MM.1S (cell line): ENCODE results near the gene DUSP1.

Experiments used
- DNase-seq: peaks from one replicate; pipeline ENCODE4 v3.0.0-alpha.2; 2015
- H2AFZ ChIP-seq: fragments of 300-600 bp; sonication (generic); 2 replicates; pipeline ENCODE4 v1.6.0; 2016; ENCODE audit warnings: antibody characterized with exemption, low read length
- H3F3A ChIP-seq: fragments of 300-600 bp; sonication (generic); 2 replicates; pipeline ENCODE4 v1.6.1; 2016; ENCODE audit warnings: mild to moderate bottlenecking, antibody characterized with exemption, low read length, moderate library complexity, mixed read lengths; ENCODE audit not compliant: insufficient read depth
- H3K27ac ChIP-seq: fragments of 300-600 bp; sonication (generic); 2 replicates; pipeline ENCODE4 v1.5.1; 2016; ENCODE audit warnings: mild to moderate bottlenecking, low read length
- H3K27me3 ChIP-seq: fragments of 300-600 bp; sonication (generic); replicated peaks from 2 replicates; pipeline ENCODE4 v1.6.0; 2016; ENCODE audit warnings: low read length; ENCODE audit not compliant: insufficient read depth
- H3K36me3 ChIP-seq: fragments of 300-600 bp; sonication (generic); replicated peaks from 2 replicates; pipeline ENCODE4 v1.6.1; 2016; ENCODE audit warnings: mild to moderate bottlenecking, low read length, mixed read lengths; ENCODE audit not compliant: insufficient read depth
- H3K4me1 ChIP-seq: fragments of 300-600 bp; sonication (generic); 2 replicates; pipeline ENCODE4 v1.6.1; 2016; ENCODE audit warnings: low read length, mixed read lengths
- H3K4me2 ChIP-seq: fragments of 300-600 bp; sonication (generic); 2 replicates; pipeline ENCODE4 v1.6.0; 2016; ENCODE audit warnings: low read depth, low read length
- H3K4me3 ChIP-seq: fragments of 300-600 bp; sonication (generic); 2 replicates; pipeline ENCODE4 v1.5.1; 2016; ENCODE audit warnings: low read length, mixed read lengths
- H3K79me2 ChIP-seq: fragments of 300-600 bp; sonication (generic); 2 replicates; pipeline ENCODE4 v1.6.1; 2016; ENCODE audit warnings: mixed run types, low read length, mixed read lengths
- H3K9ac ChIP-seq: fragments of 300-600 bp; sonication (generic); 2 replicates; pipeline ENCODE4 v1.6.1; 2016; ENCODE audit warnings: low read length, mixed read lengths
- H3K9me2 ChIP-seq: fragments of 300-600 bp; sonication (generic); replicated peaks from 2 replicates; pipeline ENCODE4 v1.6.1; 2016; ENCODE audit warnings: mild to moderate bottlenecking, low read length, mixed read lengths; ENCODE audit not compliant: insufficient read depth
- H3K9me3 ChIP-seq: fragments of 300-600 bp; sonication (generic); replicated peaks from 2 replicates; pipeline ENCODE4 v1.6.1; 2016; ENCODE audit warnings: mild to moderate bottlenecking, low read length, mixed read lengths; ENCODE audit not compliant: insufficient read depth
- H4K20me1 ChIP-seq: fragments of 300-600 bp; sonication (generic); 2 replicates; pipeline ENCODE4 v1.6.1; 2016; ENCODE audit warnings: mild to moderate bottlenecking, low read length, moderate library complexity, mixed read lengths; ENCODE audit not compliant: insufficient read depth
- CTCF ChIP-seq: fragments of 300-600 bp; sonication (generic); IDR thresholded peaks from 2 replicates; pipeline ENCODE4 v1.5.1; 2016; ENCODE audit warnings: antibody characterized with exemption, low read length, mixed read lengths
- EZH2 ChIP-seq: fragments of 300-600 bp; sonication (generic); optimal IDR thresholded peaks from 2 replicates; pipeline ENCODE3; 2017; ENCODE audit warnings: low read depth, mild to moderate bottlenecking, antibody characterized with exemption, low read length, mixed read lengths
- EZH2phosphoT487 ChIP-seq: fragments of 300-600 bp; sonication (generic); IDR thresholded peaks from 2 replicates; pipeline ENCODE4 v1.6.1; 2018; ENCODE audit warnings: antibody characterized with exemption, low read length

DUSP1 gene

GRCh38 chr5:172775326-172776234 is 4.6 kb upstream of the DUSP1 start:
- no peak overlapping the region for H3K4me3 ChIP-seq

GRCh38 chr5:172774561-172775315 is 3.7 kb upstream of the DUSP1 start:
- no peak overlapping the region for H3K4me2 ChIP-seq
- H3F3A ChIP-seq: peaks cover 15% of the 10 kb centered on the region
- peaks cover 7% of the 10 kb centered on the region for H3K79me2 ChIP-seq
- no peak overlapping the region for H3K4me3 ChIP-seq
- no peaks in the 10 kb centered on the region for H3K9me2 ChIP-seq
- DNase-seq: no peak
- no peaks in the 10 kb centered on the region for H3K9me3 ChIP-seq
- TF ChIP-seq EZH2phosphoT487 (no peak), EZH2 (no peak), CTCF (no peak)
- no peak overlapping the region for H3K9ac ChIP-seq
- H3K27ac ChIP-seq: no peak overlapping the region
- H4K20me1 ChIP-seq: no peaks in the 10 kb centered on the region
- no peaks in the 10 kb centered on the region for H3K36me3 ChIP-seq
- H3K4me1 ChIP-seq: peaks cover 23% of the 10 kb centered on the region
- H3K27me3 ChIP-seq: no peaks in the 10 kb centered on the region
- no peak overlapping the region for H2AFZ ChIP-seq

More at GRCh38 chr5:172775326-172776234, 4.6 kb upstream of the DUSP1 start:
- Histone ChIP-seq H3F3A (peaks cover 10% of the 10 kb centered on the region), H3K79me2 (no peaks in the 10 kb centered on the region), H3K27ac (no peak overlapping the region), H3K4me1 (peaks cover 22% of the 10 kb centered on the region), H2AFZ (no peak overlapping the region), H3K9me2 (no peaks in the 10 kb centered on the region), H3K9me3 (no peaks in the 10 kb centered on the region), H3K4me2 (no peak overlapping the region), H3K27me3 (no peaks in the 10 kb centered on the region), H3K36me3 (no peaks in the 10 kb centered on the region), H3K9ac (no peak overlapping the region), H4K20me1 (no peaks in the 10 kb centered on the region)
- TF ChIP-seq EZH2: no peak
- no peak for TF ChIP-seq EZH2phosphoT487
- no peak for TF ChIP-seq CTCF
- no peak for DNase-seq

- Histone ChIP-seq H3F3A (peaks cover 21% of the 10 kb centered on the region), H3K36me3 (no peaks in the 10 kb centered on the region), H3K9me3 (no peaks in the 10 kb centered on the region), H3K4me2 (no peak overlapping the region), H3K27ac (no peak overlapping the region), H3K27me3 (no peaks in the 10 kb centered on the region), H2AFZ (no peak overlapping the region), H3K9me2 (no peaks in the 10 kb centered on the region), H3K4me3 (no peak overlapping the region), H3K4me1 (peaks cover 29% of the 10 kb centered on the region), H4K20me1 (no peaks in the 10 kb centered on the region), H3K79me2 (peaks cover 16% of the 10 kb centered on the region), H3K9ac (no peak overlapping the region)
- TF ChIP-seq CTCF (no peak), EZH2phosphoT487 (no peak), EZH2 (no peak)
- no peak for DNase-seq
These were observed 2.8 kb upstream of the DUSP1 start for GRCh38 chr5:172773481-172774469.
